ENCODE data around the gene PRKCA. TPM values are rescaled to one million over a fixed set of nuclear protein-coding genes. Genes with fewer than 3 reads are reported as not detected.

The PRKCA gene
- total RNA-seq, 4 donors from 2014 or later = 55.8 to 90.7 (median 66.7) TPM

DNA sequence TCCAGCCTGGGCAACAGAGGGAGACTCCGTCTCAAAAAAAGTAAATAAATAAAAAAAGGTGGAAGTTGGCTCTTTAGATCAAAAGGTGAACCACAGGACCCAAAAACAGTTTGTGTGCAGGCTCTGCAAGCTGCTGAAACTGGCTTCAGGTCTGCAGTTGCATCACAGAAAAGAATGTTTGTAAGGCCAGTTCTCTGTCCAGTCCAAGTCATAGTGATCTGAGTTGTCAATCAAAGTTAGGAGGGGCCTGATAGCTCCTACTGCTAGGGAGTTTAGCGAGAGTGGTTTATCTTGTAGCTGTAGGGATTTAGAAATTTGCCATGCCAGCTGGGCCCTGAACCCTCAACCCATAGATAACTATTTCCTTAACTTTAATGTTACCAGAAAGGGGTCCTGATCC is 431.3 kb downstream of the PRKCA start:
- DNase-seq (ENCODE audit: low spot score in 2 of 2) = no peak
- no peak for TF ChIP-seq EP300 (IDR thresholded peaks at IDR 0.05)
- TF ChIP-seq, protein P1, sequence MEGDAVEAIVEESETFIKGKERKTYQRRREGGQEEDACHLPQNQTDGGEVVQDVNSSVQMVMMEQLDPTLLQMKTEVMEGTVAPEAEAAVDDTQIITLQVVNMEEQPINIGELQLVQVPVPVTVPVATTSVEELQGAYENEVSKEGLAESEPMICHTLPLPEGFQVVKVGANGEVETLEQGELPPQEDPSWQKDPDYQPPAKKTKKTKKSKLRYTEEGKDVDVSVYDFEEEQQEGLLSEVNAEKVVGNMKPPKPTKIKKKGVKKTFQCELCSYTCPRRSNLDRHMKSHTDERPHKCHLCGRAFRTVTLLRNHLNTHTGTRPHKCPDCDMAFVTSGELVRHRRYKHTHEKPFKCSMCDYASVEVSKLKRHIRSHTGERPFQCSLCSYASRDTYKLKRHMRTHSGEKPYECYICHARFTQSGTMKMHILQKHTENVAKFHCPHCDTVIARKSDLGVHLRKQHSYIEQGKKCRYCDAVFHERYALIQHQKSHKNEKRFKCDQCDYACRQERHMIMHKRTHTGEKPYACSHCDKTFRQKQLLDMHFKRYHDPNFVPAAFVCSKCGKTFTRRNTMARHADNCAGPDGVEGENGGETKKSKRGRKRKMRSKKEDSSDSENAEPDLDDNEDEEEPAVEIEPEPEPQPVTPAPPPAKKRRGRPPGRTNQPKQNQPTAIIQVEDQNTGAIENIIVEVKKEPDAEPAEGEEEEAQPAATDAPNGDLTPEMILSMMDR (IDR thresholded peaks at IDR 0.05) = no peak
- no peak for TF ChIP-seq POLR2A (IDR thresholded peaks at IDR 0.05)
- H3K27me3 ChIP-seq = no peaks in the 10 kb centered on the region
- WGBS, 2 donors = 82% methylated on average over 2 of the region's 2 CpGs
- no peaks in the 10 kb centered on the region for H3K4me1 ChIP-seq
- no peak overlapping the region for H3K27ac ChIP-seq
- H3K9me3 ChIP-seq = no peaks in the 10 kb centered on the region
- H3K4me3 ChIP-seq = no peak overlapping the region
- H3K36me3 ChIP-seq = peaks cover 0 to 21% (median 0%) of the 10 kb centered on the region in 3 donors

DNA sequence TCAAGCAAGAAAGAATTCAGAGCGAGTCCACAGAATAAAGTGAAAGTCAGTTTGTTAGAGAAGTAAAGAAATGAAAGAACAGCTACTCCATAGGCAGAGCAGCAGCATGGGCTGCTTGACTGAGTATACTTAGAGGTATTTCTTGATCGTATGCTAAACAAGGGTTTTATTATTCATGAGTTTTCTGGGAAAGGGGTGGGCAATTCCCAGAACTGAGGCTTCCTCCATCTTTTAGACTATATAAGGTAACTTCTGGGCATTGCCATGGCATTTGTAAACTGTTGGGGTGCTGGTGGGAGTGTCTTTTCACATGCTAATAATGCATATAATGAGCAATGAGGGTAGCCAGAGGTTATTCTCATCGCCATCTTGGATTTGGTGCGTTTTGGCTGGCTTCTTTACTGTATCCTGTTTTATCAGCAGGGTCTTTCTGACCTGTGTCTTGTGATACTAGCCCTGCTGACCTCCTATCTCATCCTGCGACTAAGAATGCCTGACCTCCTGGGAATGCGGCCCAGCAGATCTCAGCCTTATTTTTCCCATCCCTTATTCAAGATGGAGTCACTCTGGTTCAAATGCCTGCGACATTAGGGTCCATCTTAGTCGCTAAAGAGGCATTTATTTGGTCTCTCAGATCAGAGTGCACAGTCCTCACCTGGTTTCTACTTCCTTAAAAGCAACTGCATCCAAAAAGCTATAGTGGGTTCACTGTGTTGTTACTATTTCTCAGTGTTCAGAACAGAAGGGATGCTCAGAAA is 432.0 kb downstream of the PRKCA start:
- TF ChIP-seq EP300 (IDR thresholded peaks at IDR 0.05) (no peak), POLR2A (IDR thresholded peaks at IDR 0.05) (no peak)
- TF ChIP-seq, protein P1 (IDR thresholded peaks at IDR 0.05) = no peak
- no peaks in the 10 kb centered on the region for H3K9me3 ChIP-seq
- peaks cover 0 to 26% (median 0%) of the 10 kb centered on the region in 3 donors for H3K36me3 ChIP-seq
- no peak overlapping the region for H3K4me3 ChIP-seq
- H3K27ac ChIP-seq = no peak overlapping the region
- DNase-seq (ENCODE audit: low spot score in 2 of 2) = no peak
- no peaks in the 10 kb centered on the region for H3K4me1 ChIP-seq
- 80 to 85% methylated on average over 8 of the region's 8 CpGs for WGBS, 2 donors
- H3K27me3 ChIP-seq = no peaks in the 10 kb centered on the region

DNA sequence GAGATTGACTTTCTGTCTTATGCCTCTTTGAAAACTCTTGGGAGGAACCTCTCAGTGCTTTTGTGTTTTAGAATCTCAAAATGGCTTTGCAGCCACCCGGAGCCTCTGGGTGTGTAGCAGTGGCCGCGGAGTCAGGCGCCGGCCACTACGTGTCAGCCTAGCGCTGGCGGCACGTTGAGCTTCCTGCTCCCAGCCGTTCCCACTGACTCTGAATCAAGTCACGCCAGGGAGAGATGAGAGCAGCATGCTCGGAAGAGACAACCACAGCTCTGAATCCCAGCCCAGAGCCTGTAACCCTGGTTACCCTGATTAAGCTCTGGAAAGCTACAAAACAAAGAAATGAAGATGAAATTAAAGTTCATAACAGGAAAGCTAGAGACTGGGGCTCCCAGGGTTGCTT is 435.1 kb downstream of the PRKCA start:
- no peaks in the 10 kb centered on the region for H3K9me3 ChIP-seq
- TF ChIP-seq EP300 (IDR thresholded peaks at IDR 0.05) (no peak), POLR2A (IDR thresholded peaks at IDR 0.05) (no peak)
- TF ChIP-seq, protein P1 (IDR thresholded peaks at IDR 0.05) = peak in 1 of 5 experiments; percentile 13
- WGBS, 2 donors = 42 to 63% methylated on average over 12 of the region's 12 CpGs
- peaks cover 0 to 48% (median 0%) of the 10 kb centered on the region in 3 donors for H3K36me3 ChIP-seq
- no peak overlapping the region for H3K4me3 ChIP-seq
- H3K27ac ChIP-seq = no peak overlapping the region
- H3K4me1 ChIP-seq = no peaks in the 10 kb centered on the region
- DNase-seq (ENCODE audit: low spot score in 2 of 2) = no peak
- H3K27me3 ChIP-seq = no peaks in the 10 kb centered on the region

DNA sequence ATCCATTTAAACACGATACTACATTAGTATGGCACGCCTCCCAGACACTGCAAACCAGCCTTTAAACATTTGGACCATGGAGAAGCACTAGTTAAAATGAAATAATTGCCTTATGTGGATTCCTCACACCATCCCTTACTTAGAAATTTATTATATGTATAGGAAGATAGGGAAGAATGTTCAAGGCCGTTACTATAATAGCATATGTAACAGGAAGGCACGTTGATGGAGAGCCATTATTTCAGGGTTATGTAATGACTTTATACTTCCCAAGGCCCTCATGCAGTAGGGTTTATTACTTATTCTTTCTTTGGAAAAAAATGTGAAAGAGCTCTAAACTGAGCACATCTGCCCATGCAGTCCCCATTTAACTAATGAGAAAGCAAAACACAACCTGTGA is 435.9 kb downstream of the PRKCA start:
- Histone ChIP-seq H3K27ac (no peak overlapping the region), H3K4me3 (no peak overlapping the region), H3K27me3 (no peaks in the 10 kb centered on the region), H3K36me3 (peaks cover 0 to 56% (median 0%) of the 10 kb centered on the region in 3 donors), H3K9me3 (no peaks in the 10 kb centered on the region), H3K4me1 (no peaks in the 10 kb centered on the region)
- no peak for DNase-seq (ENCODE audit: low spot score in 2 of 2)
- TF ChIP-seq, protein P1 (IDR thresholded peaks at IDR 0.05) = no peak
- TF ChIP-seq POLR2A (IDR thresholded peaks at IDR 0.05) = no peak
- WGBS, 2 donors = 78 to 92% methylated on average over 4 of the region's 4 CpGs

DNA sequence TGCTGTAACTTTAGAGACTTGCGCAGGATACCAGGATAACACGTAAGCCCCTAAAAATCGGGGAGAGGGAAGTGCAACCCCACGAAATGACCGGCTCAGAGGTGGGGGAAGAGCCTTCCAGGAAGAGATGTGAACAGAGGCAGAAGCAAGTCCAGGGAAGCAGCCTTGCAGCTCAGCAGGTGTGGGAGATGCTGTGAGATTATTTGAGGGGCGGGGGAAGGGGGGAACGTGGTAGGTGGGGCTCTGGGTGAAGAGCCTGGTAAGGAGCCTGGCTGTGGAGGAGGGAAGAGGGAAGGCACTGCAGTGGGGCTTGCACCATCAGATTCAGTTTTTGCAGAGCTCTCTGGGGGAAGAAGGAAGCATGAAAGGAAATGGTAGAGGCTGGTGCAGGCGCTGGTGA is 437.1 kb downstream of the PRKCA start:
- Histone ChIP-seq H3K36me3 (peaks cover 0 to 66% (median 0%) of the 10 kb centered on the region in 3 donors), H3K4me3 (no peak overlapping the region), H3K4me1 (no peaks in the 10 kb centered on the region), H3K9me3 (no peaks in the 10 kb centered on the region), H3K27ac (no peak overlapping the region), H3K27me3 (no peaks in the 10 kb centered on the region)
- TF ChIP-seq, protein P1 (IDR thresholded peaks at IDR 0.05) = no peak
- no peak for TF ChIP-seq EP300 (IDR thresholded peaks at IDR 0.05)
- no peak for TF ChIP-seq POLR2A (IDR thresholded peaks at IDR 0.05)
- no peak for DNase-seq (ENCODE audit: low spot score in 2 of 2)
- WGBS, 2 donors = 81 to 88% methylated on average over 8 of the region's 8 CpGs
